Stimulated activated naive CD8-positive, alpha-beta T cell treated with anti-CD3 and anti-CD28 coated beads, Interleukin-15, Interleukin-2, amounts not matched to agents 100 ng/mL and 50 ng/mL, for 24 hours (primary cell): ENCODE results near the gene KRTAP29-1.
"Not testable (repeated sequence)": the region's sequence is repeated elsewhere in the genome, so short reads cannot be mapped to it uniquely, and the experiment has no call there.

ENCODE experiments used
- H3K27ac Mint-ChIP-seq: one replicate; pipeline ENCODE4 v1.8.0; 2021; ENCODE audit warnings: mild to moderate bottlenecking, mixed read lengths
- H3K27me3 Mint-ChIP-seq: one replicate; pipeline ENCODE4 v1.8.0; 2021; ENCODE audit warnings: mixed read lengths
- H3K36me3 Mint-ChIP-seq: one replicate; pipeline ENCODE4 v1.8.0; 2021; ENCODE audit warnings: low read depth, mixed read lengths
- H3K4me1 Mint-ChIP-seq: one replicate; pipeline ENCODE4 v1.8.0; 2021; ENCODE audit warnings: low read depth, mixed read lengths
- H3K4me3 Mint-ChIP-seq: one replicate; pipeline ENCODE4 v1.8.0; 2021; ENCODE audit warnings: mild to moderate bottlenecking, mixed read lengths
- H3K9me3 Mint-ChIP-seq: one replicate; pipeline ENCODE4 v1.8.0; 2021; ENCODE audit warnings: mixed read lengths

KRTAP29-1 gene

GRCh38 chr17:41296846-41297245 is 5.8 kb downstream of the KRTAP29-1 start:
- no peak overlapping the region for H3K27ac Mint-ChIP-seq
- H3K4me1 Mint-ChIP-seq: peaks cover 8% of the 10 kb centered on the region
- H3K4me3 Mint-ChIP-seq: no peak overlapping the region
- H3K27me3 Mint-ChIP-seq: no peaks in the 10 kb centered on the region
- no peaks in the 10 kb centered on the region for H3K36me3 Mint-ChIP-seq
- H3K9me3 Mint-ChIP-seq: no peaks in the 10 kb centered on the region

DNA sequence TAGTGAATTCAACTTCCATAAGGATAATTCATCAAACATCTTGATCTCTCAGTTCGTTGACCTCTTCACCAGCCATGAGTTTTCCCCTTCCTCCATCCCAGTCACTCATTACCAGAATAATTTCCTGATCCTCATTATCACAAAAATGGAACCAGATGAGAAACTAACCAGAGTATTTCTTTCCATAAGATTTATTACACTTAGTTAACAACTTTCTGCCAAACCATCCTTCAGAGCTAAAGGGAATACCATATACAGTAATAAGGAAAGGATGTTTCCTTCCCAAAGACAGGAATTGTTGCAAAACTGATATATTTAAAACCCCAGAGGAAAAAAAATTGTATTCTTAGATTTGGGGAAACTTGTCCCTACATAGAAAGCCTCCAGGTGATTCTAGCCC is 8.6 kb downstream of the KRTAP29-1 start:
- Mint-ChIP-seq H3K27ac (no peak overlapping the region), H3K4me1 (no peaks in the 10 kb centered on the region), H3K36me3 (no peaks in the 10 kb centered on the region), H3K4me3 (no peak overlapping the region), H3K27me3 (no peaks in the 10 kb centered on the region), H3K9me3 (no peaks in the 10 kb centered on the region)

DNA sequence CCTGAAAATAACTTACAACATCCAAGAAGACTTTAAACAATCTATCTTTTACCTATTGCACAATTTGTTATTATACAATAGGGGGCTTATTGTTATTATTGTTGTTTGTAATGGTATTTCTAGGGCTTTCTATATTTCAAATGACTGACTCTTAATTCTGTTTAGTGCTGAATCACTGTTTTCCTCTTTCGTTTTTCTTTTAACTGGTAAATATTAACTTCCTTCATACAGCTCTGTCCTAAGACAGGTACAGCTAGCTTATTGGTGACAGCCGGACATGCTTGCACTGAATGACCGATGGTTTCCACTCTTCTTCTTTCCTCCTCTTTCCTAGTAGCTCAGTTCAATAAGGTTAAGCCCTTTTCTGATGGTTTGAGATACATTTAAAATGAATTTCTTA is 15.6 kb downstream of the KRTAP29-1 start:
- no peaks in the 10 kb centered on the region for H3K36me3 Mint-ChIP-seq
- no peak overlapping the region for H3K27ac Mint-ChIP-seq
- H3K4me3 Mint-ChIP-seq: no peak overlapping the region
- no peaks in the 10 kb centered on the region for H3K27me3 Mint-ChIP-seq
- no peaks in the 10 kb centered on the region for H3K9me3 Mint-ChIP-seq
- peaks cover 9% of the 10 kb centered on the region for H3K4me1 Mint-ChIP-seq

DNA sequence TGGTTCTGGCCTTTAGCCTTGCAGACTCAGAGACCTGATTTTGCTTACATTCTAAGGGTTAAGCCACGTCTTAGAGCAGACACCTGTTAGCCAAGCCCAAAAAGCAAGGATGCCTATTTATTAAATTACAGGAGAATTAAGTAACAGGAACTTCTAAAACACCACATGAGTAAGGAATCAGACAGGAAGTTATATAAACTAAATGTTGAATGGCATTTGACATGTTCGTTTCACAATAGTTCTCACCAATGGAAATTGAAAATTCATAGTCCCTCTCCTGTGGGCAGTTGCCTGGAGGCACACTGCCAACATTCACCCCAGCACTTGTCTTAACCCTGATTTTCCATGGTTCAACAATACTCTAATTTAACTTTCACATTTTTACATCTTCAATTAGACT is 18.1 kb downstream of the KRTAP29-1 start:
- peaks cover 9% of the 10 kb centered on the region for H3K4me1 Mint-ChIP-seq
- no peaks in the 10 kb centered on the region for H3K9me3 Mint-ChIP-seq
- H3K4me3 Mint-ChIP-seq: no peak overlapping the region
- no peaks in the 10 kb centered on the region for H3K27me3 Mint-ChIP-seq
- no peaks in the 10 kb centered on the region for H3K36me3 Mint-ChIP-seq
- H3K27ac Mint-ChIP-seq: no peak overlapping the region

DNA sequence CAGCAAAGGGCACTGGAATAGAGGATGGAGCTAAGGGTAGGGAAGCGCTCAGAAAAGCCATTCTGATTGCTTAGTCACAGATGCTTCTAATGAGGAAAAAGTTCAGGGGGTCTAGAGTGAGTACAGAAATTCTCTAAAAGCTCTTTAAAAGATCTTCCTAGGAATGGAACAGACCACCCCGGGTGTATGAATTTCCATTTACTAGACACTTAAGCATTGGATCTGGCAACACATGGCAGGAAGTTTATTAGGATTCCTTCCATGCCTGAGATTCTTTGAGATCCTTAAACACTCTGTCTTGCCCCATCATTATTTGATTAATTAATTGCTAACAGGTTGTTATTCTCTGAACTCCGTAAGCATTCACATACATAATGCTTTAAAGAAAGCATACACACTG is 18.6 kb downstream of the KRTAP29-1 start:
- no peaks in the 10 kb centered on the region for H3K27me3 Mint-ChIP-seq
- no peaks in the 10 kb centered on the region for H3K36me3 Mint-ChIP-seq
- H3K4me1 Mint-ChIP-seq: peaks cover 9% of the 10 kb centered on the region
- H3K4me3 Mint-ChIP-seq: no peak overlapping the region
- H3K27ac Mint-ChIP-seq: no peak overlapping the region
- no peaks in the 10 kb centered on the region for H3K9me3 Mint-ChIP-seq

DNA sequence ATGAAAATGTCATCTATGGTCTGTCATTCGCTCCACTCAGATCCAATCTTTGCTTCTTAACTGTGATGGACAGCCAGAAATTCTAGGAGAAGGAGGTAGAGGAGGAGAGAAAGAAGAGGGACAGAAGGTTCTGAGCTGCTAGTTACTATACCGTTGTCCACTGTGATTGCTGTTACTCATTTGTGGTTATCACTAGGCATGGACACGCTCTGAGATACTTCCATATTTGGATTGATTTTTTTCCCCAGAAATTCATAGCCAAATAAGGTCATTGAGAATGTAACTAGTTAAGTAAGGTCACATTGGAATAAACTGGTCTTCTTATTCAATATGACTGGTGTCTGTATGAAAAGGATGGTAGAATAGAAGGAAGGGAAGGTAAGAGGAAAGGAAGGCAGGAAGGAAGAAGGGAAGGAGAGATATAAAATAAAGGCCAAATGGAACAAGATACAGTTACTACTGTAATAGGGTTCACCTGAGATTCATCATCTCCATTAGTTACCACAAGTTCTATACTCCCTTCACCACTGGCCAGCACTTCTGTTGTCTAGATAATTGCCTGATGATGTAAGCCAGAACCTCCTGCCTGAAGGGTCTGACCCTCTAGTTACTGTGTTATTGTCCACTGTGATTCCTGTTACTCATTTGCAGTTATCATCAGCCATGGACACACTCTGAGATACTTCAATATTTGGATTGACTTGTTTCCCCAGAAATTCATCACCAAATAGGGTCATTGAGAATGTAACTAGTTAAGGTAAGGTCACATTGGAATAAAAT is 24.3 kb downstream of the KRTAP29-1 start:
- H3K27me3 Mint-ChIP-seq: peaks cover 10% of the 10 kb centered on the region
- H3K27ac Mint-ChIP-seq: no peak overlapping the region
- H3K9me3 Mint-ChIP-seq: no peaks in the 10 kb centered on the region
- no peaks in the 10 kb centered on the region for H3K36me3 Mint-ChIP-seq
- H3K4me3 Mint-ChIP-seq: no peak overlapping the region
- no peaks in the 10 kb centered on the region for H3K4me1 Mint-ChIP-seq

DNA sequence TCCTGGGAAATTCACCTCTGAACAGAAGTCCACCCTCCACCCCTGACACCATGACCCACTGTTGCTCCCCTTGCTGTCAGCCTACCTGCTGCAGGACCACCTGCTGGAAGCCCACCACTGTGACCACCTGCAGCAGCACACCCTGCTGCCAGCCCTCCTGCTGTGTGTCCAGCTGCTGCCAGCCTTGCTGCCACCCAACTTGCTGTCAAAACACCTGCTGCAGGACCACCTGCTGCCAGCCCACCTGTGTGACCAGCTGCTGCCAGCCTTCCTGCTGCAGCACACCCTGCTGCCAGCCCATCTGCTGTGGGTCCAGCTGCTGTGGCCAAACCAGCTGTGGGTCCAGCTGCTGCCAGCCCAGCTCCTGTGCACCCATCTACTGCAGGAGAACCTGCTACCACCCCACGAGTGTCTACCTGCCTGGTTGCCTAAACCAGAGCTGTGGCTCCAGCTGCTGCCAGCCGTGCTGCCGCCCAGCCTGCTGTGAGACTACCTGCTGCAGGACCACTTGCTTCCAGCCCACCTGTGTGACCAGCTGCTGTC is 26.9 kb downstream of the KRTAP29-1 start, which contains the start of gene KRTAP9-7:
Gene KRTAP9-7, plus strand, starts transcription at position 51 of the 543 bp plus-strand sequence. Its CDS starts 0 bp downstream, at position 51.
- not testable (repeated sequence) for H3K36me3 Mint-ChIP-seq, H3K27me3 Mint-ChIP-seq, H3K27ac Mint-ChIP-seq, H3K4me1 Mint-ChIP-seq, H3K4me3 Mint-ChIP-seq, H3K9me3 Mint-ChIP-seq

DNA sequence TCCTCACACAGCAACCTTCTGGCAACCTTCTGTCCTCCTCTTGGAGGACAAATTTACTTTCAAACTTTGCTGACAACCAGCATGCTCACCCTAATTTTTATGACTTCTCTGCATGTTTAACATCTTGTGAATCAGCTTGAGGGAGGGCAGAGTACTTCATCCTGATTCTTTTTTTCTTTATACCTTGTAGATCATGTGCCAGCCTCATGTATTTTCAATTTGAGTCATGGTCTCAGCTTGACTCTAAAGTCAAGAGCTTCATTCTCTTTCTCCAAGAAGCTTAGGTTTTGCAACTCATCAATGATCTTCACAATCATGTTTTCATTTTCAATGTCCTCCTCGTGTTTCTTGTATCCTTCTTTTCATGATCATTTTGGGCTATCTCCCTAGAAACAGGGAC is 30.8 kb downstream of the KRTAP29-1 start:
- no peaks in the 10 kb centered on the region for H3K4me1 Mint-ChIP-seq

DNA sequence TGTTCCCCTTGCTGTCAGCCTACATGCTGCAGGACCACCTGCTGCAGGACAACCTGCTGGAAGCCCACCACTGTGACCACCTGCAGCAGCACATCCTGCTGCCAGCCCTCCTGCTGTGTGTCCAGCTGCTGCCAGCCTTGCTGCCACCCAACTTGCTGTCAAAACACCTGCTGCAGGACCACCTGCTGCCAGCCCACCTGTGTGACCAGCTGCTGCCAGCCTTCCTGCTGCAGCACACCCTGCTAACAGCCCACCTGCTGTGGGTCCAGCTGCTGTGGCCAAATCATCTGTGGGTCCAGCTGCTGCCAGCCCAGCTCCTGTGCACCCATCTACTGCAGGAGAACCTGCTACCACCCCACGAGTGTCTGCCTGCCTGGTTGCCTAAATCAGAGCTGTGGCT is 31.3 kb downstream of the KRTAP29-1 start:
- not testable (repeated sequence) for H3K4me1 Mint-ChIP-seq, H3K36me3 Mint-ChIP-seq, H3K4me3 Mint-ChIP-seq, H3K9me3 Mint-ChIP-seq, H3K27ac Mint-ChIP-seq, H3K27me3 Mint-ChIP-seq

More for the DNA sequence above, 30.8 kb downstream of the KRTAP29-1 start:
- Mint-ChIP-seq H3K9me3 (no peaks in the 10 kb centered on the region), H3K27ac (no peak overlapping the region), H3K27me3 (peaks cover 7% of the 10 kb centered on the region), H3K36me3 (no peaks in the 10 kb centered on the region), H3K4me3 (no peak overlapping the region)

GRCh38 chr17:41267711-41268110 is 34.9 kb downstream of the KRTAP29-1 start:
- H3K4me1 Mint-ChIP-seq: no peaks in the 10 kb centered on the region
- no peaks in the 10 kb centered on the region for H3K9me3 Mint-ChIP-seq
- no peak overlapping the region for H3K27ac Mint-ChIP-seq
- peaks cover 4% of the 10 kb centered on the region for H3K27me3 Mint-ChIP-seq
- H3K36me3 Mint-ChIP-seq: no peaks in the 10 kb centered on the region
- no peak overlapping the region for H3K4me3 Mint-ChIP-seq

GRCh38 chr17:41265078-41265477 is 37.6 kb downstream of the KRTAP29-1 start, which contains the start of gene KRTAP9-6:
KRTAP9-6 (plus strand) TSS chr17:41265378; CDS start chr17:41265378, 0 bp downstream.
- H3K9me3 Mint-ChIP-seq: no peaks in the 10 kb centered on the region
- no peak within 1 kb of the TSS for H3K4me3 Mint-ChIP-seq
- no peaks in the 10 kb centered on the region for H3K36me3 Mint-ChIP-seq
- peaks cover 14% of the 10 kb centered on the region for H3K4me1 Mint-ChIP-seq
- peaks cover 4% of the 10 kb centered on the region for H3K27me3 Mint-ChIP-seq
- no peak within 1 kb of the TSS for H3K27ac Mint-ChIP-seq

DNA sequence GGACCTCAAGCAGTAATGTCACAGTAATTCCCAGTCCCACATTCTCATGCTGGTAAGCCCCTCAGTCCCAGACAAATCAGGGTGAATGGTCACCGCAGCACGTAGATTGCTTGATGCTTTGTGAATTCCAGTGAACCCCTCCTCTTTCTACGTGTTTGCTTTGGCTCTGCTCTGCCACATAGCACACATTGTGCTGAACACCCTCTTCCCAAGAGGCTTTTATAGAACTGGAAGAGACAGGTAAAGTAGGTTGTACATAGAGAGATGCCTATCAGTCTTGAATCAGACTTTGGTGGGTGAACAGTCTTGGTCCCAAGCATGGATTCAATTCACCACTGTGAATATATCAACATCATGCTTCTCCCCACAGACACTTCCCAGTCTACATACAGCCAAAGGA is 38.1 kb downstream of the KRTAP29-1 start:
- no peak overlapping the region for H3K27ac Mint-ChIP-seq
- no peaks in the 10 kb centered on the region for H3K36me3 Mint-ChIP-seq
- no peak overlapping the region for H3K4me3 Mint-ChIP-seq
- H3K9me3 Mint-ChIP-seq: no peaks in the 10 kb centered on the region
- peaks cover 4% of the 10 kb centered on the region for H3K27me3 Mint-ChIP-seq
- peaks cover 15% of the 10 kb centered on the region for H3K4me1 Mint-ChIP-seq

- Mint-ChIP-seq H3K27ac (no peak overlapping the region), H3K4me3 (no peak overlapping the region), H3K27me3 (peaks cover 4% of the 10 kb centered on the region), H3K4me1 (peaks cover 15% of the 10 kb centered on the region), H3K9me3 (no peaks in the 10 kb centered on the region), H3K36me3 (no peaks in the 10 kb centered on the region)
Measured at GRCh38 chr17:41263212-41263611, 39.4 kb downstream of the KRTAP29-1 start.

DNA sequence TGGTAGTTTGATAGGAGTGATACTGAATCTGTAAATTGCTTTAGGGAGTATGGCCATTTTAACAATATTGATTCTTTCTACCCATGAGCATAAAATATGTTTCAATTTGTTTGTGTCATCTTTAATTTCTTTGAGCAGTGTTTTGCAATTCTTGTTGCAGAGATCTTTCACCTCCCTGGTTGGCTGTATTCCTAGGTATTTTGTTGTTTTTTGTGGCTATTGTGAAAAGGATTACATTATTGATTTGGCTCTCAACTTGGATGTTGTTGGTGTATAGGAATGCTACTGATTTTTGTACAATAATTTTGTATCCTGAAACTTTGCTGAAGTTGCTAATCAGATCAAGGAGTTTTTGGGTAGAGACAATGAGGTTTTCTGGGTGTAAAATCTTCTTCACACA is 44.2 kb downstream of the KRTAP29-1 start:
- Mint-ChIP-seq H3K27ac (no peak overlapping the region), H3K9me3 (no peaks in the 10 kb centered on the region), H3K36me3 (no peaks in the 10 kb centered on the region), H3K27me3 (peaks cover 5% of the 10 kb centered on the region), H3K4me3 (no peak overlapping the region), H3K4me1 (peaks cover 15% of the 10 kb centered on the region)

GRCh38 chr17:41256291-41256685 is 46.4 kb downstream of the KRTAP29-1 start:
- Mint-ChIP-seq H3K27ac (no peak overlapping the region), H3K9me3 (no peaks in the 10 kb centered on the region), H3K36me3 (no peaks in the 10 kb centered on the region), H3K4me1 (peaks cover 13% of the 10 kb centered on the region), H3K27me3 (peaks cover 4% of the 10 kb centered on the region), H3K4me3 (no peak overlapping the region)
